Natural killer cell (primary cell): ENCODE measurements around the gene SORBS2. TPM values are rescaled to one million over a fixed set of nuclear protein-coding genes. Genes with fewer than 3 reads are reported as not detected.
"Not testable (repeated sequence)": the region's sequence is repeated elsewhere in the genome, so short reads cannot be mapped to it uniquely, and the experiment has no call there.

Experiments used
- ATAC-seq, 3 donors: fragments of 150-1000 bp in 2 of 3; fragments of 200-7000 bp in 1 of 3; cut with Tn5 transposase; 1 replicate in 1 of 3; 2 replicates in 2 of 3; pipeline ENCODE4 v1.10.0; 2021; ENCODE audit warnings: mild to moderate bottlenecking in 2 of 3, moderate library complexity in 2 of 3
- DNase-seq, 2 donors: peaks; one replicate each; pipeline versions ENCODE4 v3.0.0 to v3.0.0-alpha.2; 2013 to 2021; ENCODE audit warnings: mixed read lengths in 1 of 2
- H3K27ac ChIP-seq: one replicate; pipeline ENCODE4 v1.5.1; 2013; ENCODE audit warnings: mild to moderate bottlenecking, low read length
- H3K27me3 ChIP-seq: one replicate; pipeline ENCODE4 v1.6.1; 2013; ENCODE audit warnings: low read length; ENCODE audit not compliant: control insufficient read depth, insufficient read depth
- H3K36me3 ChIP-seq: one replicate; pipeline ENCODE4 v1.6.1; 2013; ENCODE audit warnings: low read length; ENCODE audit not compliant: control insufficient read depth, insufficient read depth
- H3K4me1 ChIP-seq: one replicate; pipeline ENCODE4 v1.6.1; 2013; ENCODE audit warnings: low read length; ENCODE audit not compliant: control insufficient read depth, insufficient read depth
- H3K4me3 ChIP-seq: one replicate; pipeline ENCODE4 v1.5.1; 2013; ENCODE audit warnings: low read length
- H3K9me3 ChIP-seq: one replicate; pipeline ENCODE4 v1.6.1; 2013; ENCODE audit warnings: low read length; ENCODE audit not compliant: control insufficient read depth, insufficient read depth
- H3K27ac Mint-ChIP-seq, 2 donors: one replicate each; pipeline ENCODE4 v1.8.0; 2022; ENCODE audit warnings: mild to moderate bottlenecking in 2 of 2, mixed read lengths in 2 of 2, moderate library complexity in 1 of 2
- H3K27me3 Mint-ChIP-seq, 2 donors: one replicate each; pipeline ENCODE4 v1.8.0; 2022; ENCODE audit warnings: low read depth in 2 of 2, mixed read lengths in 2 of 2
- H3K36me3 Mint-ChIP-seq: one replicate; pipeline ENCODE4 v1.8.0; 2022; ENCODE audit warnings: mixed read lengths
- H3K4me1 Mint-ChIP-seq, 2 donors: one replicate each; pipeline ENCODE4 v1.8.0; 2022; ENCODE audit warnings: mixed read lengths in 2 of 2
- H3K4me3 Mint-ChIP-seq: one replicate; pipeline ENCODE4 v1.8.0; 2022; ENCODE audit warnings: mild to moderate bottlenecking, moderate library complexity, mixed read lengths
- H3K9me3 Mint-ChIP-seq, 2 donors: one replicate each; pipeline ENCODE4 v1.8.0; 2022; ENCODE audit warnings: mixed read lengths in 2 of 2
- CTCF ChIP-seq: fragments of 200-600 bp; IDR thresholded peaks from one replicate; pipeline ENCODE4 v1.8.0; 2022; ENCODE audit warnings: antibody characterized with exemption
- WGBS: methylation state at CpG from one replicate; pipeline ENCODE4 v1.1.7; 2013; ENCODE audit warnings: missing lambda C conversion rate; ENCODE audit not compliant: insufficient coverage; 5-methylcytosine and 5-hydroxymethylcytosine counted together
- intact Hi-C: fragments of 100-400 bp; cut with micrococcal nuclease; formaldehyde crosslinking; loops from one replicate; pipeline ENCODE4 v1.14.2; 2022
- total RNA-seq, 4 donors: library from RNA; stranded (reverse); fragments of 120-200 nt in 1 of 4; gene quantifications; one replicate each; pipeline versions ENCODE4 v1.2.3 to v1.2.4, GENCODE V29; 2013 to 2022

Gene SORBS2
- total RNA-seq, 3 donors from 2014 or later (not counting 1 experiment from before 2014, with no cell fraction given): 10.2 to 15.6 (median 13.5) TPM

DNA sequence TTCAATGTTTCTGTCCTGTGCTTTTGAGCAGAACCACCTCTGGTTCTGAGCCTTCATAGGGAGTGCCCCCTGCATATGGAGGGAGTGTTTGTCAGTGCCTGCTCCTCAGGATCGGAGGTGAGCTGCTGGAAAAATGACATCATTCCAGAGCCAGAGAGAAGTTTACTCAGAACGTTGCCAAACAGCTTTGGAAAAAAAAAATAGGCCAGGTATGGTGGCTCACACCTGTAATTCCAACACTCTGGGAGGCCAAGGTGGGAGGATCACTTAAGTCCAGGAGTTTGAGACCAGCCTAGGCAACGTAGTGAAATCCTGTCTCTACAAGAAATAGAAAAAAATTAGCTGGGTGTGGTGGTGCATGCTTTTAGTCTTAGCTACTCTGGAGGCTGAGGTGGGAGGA, 249.5 kb downstream of the SORBS2 start:
- H3K4me3 ChIP-seq: no peak overlapping the region
- no peaks in the 10 kb centered on the region for H3K9me3 ChIP-seq
- H3K27ac ChIP-seq: no peak overlapping the region
- Mint-ChIP-seq H3K27ac (no peak overlapping the region), H3K27me3 (peaks cover 3 to 10% of the 10 kb centered on the region in 2 donors), H3K36me3 (no peaks in the 10 kb centered on the region), H3K4me1 (no peaks in the 10 kb centered on the region), H3K4me3 (no peak overlapping the region), H3K9me3 (peaks cover 0 to 3% of the 10 kb centered on the region in 2 donors)
- no peaks in the 10 kb centered on the region for H3K27me3 ChIP-seq
- DNase-seq (no peak), ATAC-seq (no peak)
- WGBS: 78% methylated on average over 3 of the region's 3 CpGs
- no peak for TF ChIP-seq CTCF
- no peaks in the 10 kb centered on the region for H3K36me3 ChIP-seq
- no peaks in the 10 kb centered on the region for H3K4me1 ChIP-seq
- intact Hi-C loops: no loop called here

DNA sequence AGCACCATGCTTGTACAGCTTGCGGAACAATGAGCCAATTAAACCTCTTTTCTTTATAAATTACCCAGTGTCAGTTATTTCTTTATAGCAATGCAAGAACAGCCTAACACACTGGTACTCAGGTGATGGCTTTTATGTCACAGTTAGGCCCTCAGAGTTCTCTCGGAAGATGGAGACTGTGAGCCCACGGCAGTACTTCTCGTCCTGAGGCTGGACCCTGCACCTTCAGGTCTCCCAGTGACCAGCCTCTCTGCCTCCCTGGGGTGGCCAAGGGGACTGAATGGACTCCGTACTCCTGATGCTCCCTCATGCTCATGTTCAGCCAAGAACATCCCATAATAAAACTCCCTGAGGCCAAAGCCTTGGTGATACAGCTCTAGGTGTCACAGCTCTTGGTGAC, 251.7 kb downstream of the SORBS2 start:
- no peak for ATAC-seq
- no peaks in the 10 kb centered on the region for H3K36me3 Mint-ChIP-seq

DNA sequence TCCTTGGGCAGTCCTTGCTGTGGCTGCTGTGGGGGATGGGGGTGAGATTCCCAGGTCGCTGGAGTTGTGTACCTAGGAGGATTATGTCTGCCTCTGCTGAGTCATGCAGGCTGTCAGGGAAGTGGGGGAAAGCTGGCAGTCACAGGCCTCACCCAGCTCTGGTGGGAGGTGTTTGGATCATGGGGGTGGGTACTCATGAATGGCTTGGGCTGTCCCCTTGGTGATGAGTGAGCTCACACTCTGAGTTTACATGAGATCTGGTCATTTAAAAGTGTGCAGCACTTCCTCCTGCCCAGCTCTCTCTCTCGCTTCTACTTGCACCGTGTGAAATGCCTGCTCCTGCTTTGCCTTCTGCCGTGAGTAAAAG, 252.1 kb downstream of the SORBS2 start:
- intact Hi-C loops: no loop called here
- Mint-ChIP-seq H3K27me3 (peaks cover 2 to 12% of the 10 kb centered on the region in 2 donors), H3K36me3 (no peaks in the 10 kb centered on the region), H3K9me3 (no peaks in the 10 kb centered on the region), H3K4me1 (no peaks in the 10 kb centered on the region), H3K27ac (no peak overlapping the region), H3K4me3 (no peak overlapping the region)
- Histone ChIP-seq H3K9me3 (no peaks in the 10 kb centered on the region), H3K4me1 (no peaks in the 10 kb centered on the region), H3K27me3 (no peaks in the 10 kb centered on the region), H3K36me3 (no peaks in the 10 kb centered on the region), H3K4me3 (no peak overlapping the region), H3K27ac (no peak overlapping the region)
- 70% methylated on average over 4 of the region's 4 CpGs for WGBS
- ATAC-seq (no peak), DNase-seq (no peak)
- TF ChIP-seq CTCF: no peak

More for the DNA sequence above, 251.7 kb downstream of the SORBS2 start:
- 92% methylated on average over 5 of the region's 5 CpGs for WGBS
- TF ChIP-seq CTCF: no peak
- H3K4me1 Mint-ChIP-seq: no peaks in the 10 kb centered on the region
- intact Hi-C loops: no loop called here
- peaks cover 2 to 12% of the 10 kb centered on the region in 2 donors for H3K27me3 Mint-ChIP-seq
- no peaks in the 10 kb centered on the region for H3K9me3 Mint-ChIP-seq
- H3K9me3 ChIP-seq: no peaks in the 10 kb centered on the region
- no peak overlapping the region for H3K4me3 ChIP-seq
- no peaks in the 10 kb centered on the region for H3K4me1 ChIP-seq
- H3K27ac ChIP-seq: no peak overlapping the region
- H3K4me3 Mint-ChIP-seq: no peak overlapping the region
- no peak overlapping the region for H3K27ac Mint-ChIP-seq
- DNase-seq: no peak
- no peaks in the 10 kb centered on the region for H3K36me3 ChIP-seq
- H3K27me3 ChIP-seq: no peaks in the 10 kb centered on the region

- H3K9me3 ChIP-seq, H3K36me3 Mint-ChIP-seq, H3K4me1 ChIP-seq, H3K4me3 ChIP-seq, intact Hi-C loops, H3K4me3 Mint-ChIP-seq, H3K27ac Mint-ChIP-seq, ATAC-seq, DNase-seq, H3K36me3 ChIP-seq, H3K9me3 Mint-ChIP-seq, H3K27me3 ChIP-seq, H3K27ac ChIP-seq, H3K4me1 Mint-ChIP-seq: not testable (repeated sequence)
- 82% methylated on average over 8 of the region's 8 CpGs for WGBS
- H3K27me3 Mint-ChIP-seq: peaks cover 2 to 12% of the 10 kb centered on the region in 2 donors
These were observed 252.6 kb downstream of the SORBS2 start for GRCh38 chr4:185559251-185559914.
